ENCODE data around the gene ARHGAP26. TPM values are rescaled to one million over a fixed set of nuclear protein-coding genes. Genes with fewer than 3 reads are reported as not detected.
A peak's percentile ranks its signal among the peaks of the same experiment; 100 is the strongest.

Gene ARHGAP26
- total RNA-seq, 1 experiment from 2014 or later: 54.3 TPM

GRCh38 chr5:142777099-142777498 is 6.9 kb downstream of the ARHGAP26 start:
- no peaks in the 10 kb centered on the region for H3K36me3 Mint-ChIP-seq (ENCODE audit: insufficient read depth, unreplicated experiment)
- DNase-seq (ENCODE audit: unreplicated experiment): no peak
- no peaks in the 10 kb centered on the region for H3K27me3 Mint-ChIP-seq (ENCODE audit: insufficient read depth, unreplicated experiment)
- POLR2A ChIA-PET: no interaction called here
- CTCF ChIA-PET: interaction anchor here (0.5 kb wide), 1 partner anchor 89 kb away, joined by 3 read pairs; no protein-coding TSS in a partner anchor
- H3K4me3 Mint-ChIP-seq (ENCODE audit: unreplicated experiment): no peak overlapping the region
- H3K4me1 Mint-ChIP-seq (ENCODE audit: insufficient read depth, unreplicated experiment): peaks cover 27% of the 10 kb centered on the region
- H3K27ac Mint-ChIP-seq (ENCODE audit: low read depth, unreplicated experiment): no peak overlapping the region
- no TSS peak for BruUV-seq (replicated peaks)
- H3K9me3 Mint-ChIP-seq (ENCODE audit: unreplicated experiment): no peaks in the 10 kb centered on the region
- TF ChIP-seq CTCF (IDR thresholded peaks at IDR 0.05; ENCODE audit: unreplicated experiment): no peak
- intact Hi-C loops (cut with micrococcal nuclease): no loop called here

- no peak overlapping the region for H3K27ac Mint-ChIP-seq (ENCODE audit: low read depth, unreplicated experiment)
- H3K4me3 Mint-ChIP-seq (ENCODE audit: unreplicated experiment): no peak overlapping the region
- H3K4me1 Mint-ChIP-seq (ENCODE audit: insufficient read depth, unreplicated experiment): peaks cover 22% of the 10 kb centered on the region
- H3K36me3 Mint-ChIP-seq (ENCODE audit: insufficient read depth, unreplicated experiment): no peaks in the 10 kb centered on the region
- ChIA-PET POLR2A (interaction anchor here (1.1 to 2.8 kb wide), 4 partner anchors 7 to 717 kb away, joined by 3 to 25 read pairs (median 6); partner anchors contain the start of gene ARHGAP26), CTCF (interaction anchor here (0.8 to 4.0 kb wide), 3 partner anchors 30 to 103 kb away, joined by 5 to 21 read pairs (median 7); no protein-coding TSS in a partner anchor)
- TF ChIP-seq CTCF (IDR thresholded peaks at IDR 0.05; ENCODE audit: unreplicated experiment): no peak
- no TSS peak for BruUV-seq (replicated peaks)
- intact Hi-C loops (cut with micrococcal nuclease): no loop called here
- no peak for DNase-seq (ENCODE audit: unreplicated experiment)
- H3K9me3 Mint-ChIP-seq (ENCODE audit: unreplicated experiment): no peaks in the 10 kb centered on the region
- no peaks in the 10 kb centered on the region for H3K27me3 Mint-ChIP-seq (ENCODE audit: insufficient read depth, unreplicated experiment)
These were observed 7.7 kb downstream of the ARHGAP26 start for GRCh38 chr5:142777850-142778249.

- TF ChIP-seq CTCF (IDR thresholded peaks at IDR 0.05; ENCODE audit: unreplicated experiment): no peak
- Mint-ChIP-seq H3K36me3 (ENCODE audit: insufficient read depth, unreplicated experiment) (no peaks in the 10 kb centered on the region), H3K4me3 (ENCODE audit: unreplicated experiment) (no peak overlapping the region), H3K9me3 (ENCODE audit: unreplicated experiment) (no peaks in the 10 kb centered on the region), H3K4me1 (ENCODE audit: insufficient read depth, unreplicated experiment) (peaks cover 18% of the 10 kb centered on the region), H3K27ac (ENCODE audit: low read depth, unreplicated experiment) (peak overlapping the region; percentile 17), H3K27me3 (ENCODE audit: insufficient read depth, unreplicated experiment) (no peaks in the 10 kb centered on the region)
- CTCF ChIA-PET: interaction anchor here (0.5 to 4.0 kb wide), 15 partner anchors 9 to 110 kb away, joined by 3 to 21 read pairs (median 4); partner anchors contain the start of gene ARHGAP26
- POLR2A ChIA-PET: interaction anchor here (0.6 to 2.8 kb wide), 10 partner anchors 9 to 417 kb away, joined by 3 to 25 read pairs (median 4); partner anchors contain the start of gene ARHGAP26
- intact Hi-C loops (cut with micrococcal nuclease): no loop called here
- BruUV-seq (replicated peaks): no TSS peak
- DNase-seq (ENCODE audit: unreplicated experiment): no peak
These were observed 9.1 kb downstream of the ARHGAP26 start for GRCh38 chr5:142779163-142779840.

DNA sequence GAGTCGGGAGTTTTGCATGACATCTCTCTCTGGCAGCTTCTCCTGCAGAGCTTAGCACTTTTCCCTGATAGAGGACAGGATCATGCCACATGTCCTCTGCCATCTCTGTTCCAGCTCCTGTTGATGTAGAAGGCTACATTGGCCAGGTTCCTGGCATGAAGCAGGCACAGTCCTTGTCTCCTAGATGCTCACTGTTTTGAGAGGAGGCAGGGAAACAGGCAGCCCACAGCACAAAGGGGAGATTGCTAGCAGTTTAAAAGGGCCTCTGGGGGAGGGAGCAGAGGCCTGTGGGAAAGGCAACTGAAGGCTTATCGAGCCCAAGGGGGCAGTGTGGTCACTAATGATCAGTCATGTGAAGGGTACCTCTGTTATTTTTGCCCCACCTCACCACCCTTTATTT is 10.7 kb downstream of the ARHGAP26 start:
- no peaks in the 10 kb centered on the region for H3K27me3 Mint-ChIP-seq (ENCODE audit: insufficient read depth, unreplicated experiment)
- no peaks in the 10 kb centered on the region for H3K9me3 Mint-ChIP-seq (ENCODE audit: unreplicated experiment)
- ChIA-PET POLR2A (interaction anchor here (0.5 to 2.8 kb wide), 3 partner anchors 9 to 1377 kb away, joined by 3 to 25 read pairs (median 4); partner anchors contain the start of gene ARHGAP26), CTCF (interaction anchor here (0.6 to 4.0 kb wide), 6 partner anchors 14 to 86 kb away, joined by 3 to 21 read pairs (median 3); no protein-coding TSS in a partner anchor)
- no peaks in the 10 kb centered on the region for H3K36me3 Mint-ChIP-seq (ENCODE audit: insufficient read depth, unreplicated experiment)
- H3K4me1 Mint-ChIP-seq (ENCODE audit: insufficient read depth, unreplicated experiment): peaks cover 22% of the 10 kb centered on the region
- no peak for TF ChIP-seq CTCF (IDR thresholded peaks at IDR 0.05; ENCODE audit: unreplicated experiment)
- no TSS peak for BruUV-seq (replicated peaks)
- intact Hi-C loops (cut with micrococcal nuclease): no loop called here
- no peak overlapping the region for H3K27ac Mint-ChIP-seq (ENCODE audit: low read depth, unreplicated experiment)
- H3K4me3 Mint-ChIP-seq (ENCODE audit: unreplicated experiment): no peak overlapping the region
- DNase-seq (ENCODE audit: unreplicated experiment): no peak

Data from MCF 10A (cell line).